GM21786 (cell line): ENCODE measurements around the gene CPLX3.

Source experiments
- ATAC-seq: cut with Tn5 transposase; IDR thresholded peaks from one replicate; pipeline ENCODE4 v1.9.1; 2021; ENCODE audit not compliant: unreplicated experiment

CPLX3 gene

DNA sequence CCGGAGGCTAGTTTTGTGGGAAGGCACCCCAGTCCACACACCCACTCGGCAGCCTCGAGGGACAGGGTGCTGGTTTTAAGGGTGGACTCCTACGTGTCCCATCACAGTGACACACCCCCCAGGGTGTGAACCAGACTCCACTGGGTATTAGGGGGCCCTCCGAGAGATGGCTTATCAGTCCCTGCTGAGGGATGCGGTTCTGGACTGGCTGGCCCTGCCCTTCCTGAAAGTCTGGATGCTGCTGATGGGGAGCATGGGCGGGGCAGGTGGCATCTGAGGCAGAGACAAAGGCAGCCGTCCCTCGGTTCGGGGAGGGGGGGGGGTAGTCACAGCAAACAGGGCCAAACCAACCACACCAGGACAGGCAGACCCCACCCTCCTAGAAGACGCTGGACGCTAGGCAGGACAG lies 17.5 kb downstream of the CPLX3 start:
- no peak for ATAC-seq

GRCh38 chr15:74844319-74845207 lies 18.1 kb downstream of the CPLX3 start:
- no peak for ATAC-seq

GRCh38 chr15:74845208-74845568 lies 18.8 kb downstream of the CPLX3 start:
- ATAC-seq, result no peak

DNA sequence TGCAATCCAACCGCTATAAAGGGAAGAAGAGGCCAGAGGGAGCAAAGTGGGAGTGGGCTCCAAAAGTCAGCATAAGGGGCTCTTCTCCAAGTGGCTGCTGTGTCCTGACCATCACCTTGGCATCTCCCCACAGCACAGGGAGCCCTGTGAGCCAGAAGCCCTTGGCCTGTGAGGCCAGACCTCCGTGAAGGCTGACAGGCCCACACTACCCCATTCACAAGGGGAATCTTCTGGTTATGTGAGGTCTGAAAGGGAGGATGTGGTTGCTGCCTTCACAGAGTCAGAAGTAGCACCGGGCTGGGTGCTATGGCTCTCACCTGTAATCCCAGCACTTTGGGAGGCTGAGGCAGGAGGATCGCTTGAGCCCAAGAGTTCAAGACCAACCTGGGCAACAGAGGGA lies 19.2 kb downstream of the CPLX3 start:
- ATAC-seq, result no peak

DNA sequence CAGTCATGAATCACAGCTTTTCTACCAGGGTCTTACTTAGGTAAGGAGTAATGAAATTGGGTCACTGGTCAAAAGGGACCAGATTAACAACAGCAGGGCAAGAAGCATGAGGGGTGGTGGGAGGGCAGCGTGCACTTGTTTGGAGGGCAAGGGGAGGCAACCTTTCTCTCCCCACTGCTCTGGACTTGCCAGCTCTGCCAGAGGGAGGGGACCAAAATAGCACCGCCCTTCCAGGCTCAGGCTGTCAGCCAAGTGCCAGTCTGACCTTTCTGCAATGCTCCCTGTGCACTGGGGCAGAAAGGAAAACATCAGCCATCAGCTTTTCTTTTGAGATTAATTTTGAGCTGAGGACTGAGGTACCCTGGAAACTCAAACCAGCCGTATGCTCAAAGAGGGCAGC lies 21.0 kb downstream of the CPLX3 start:
- no peak for ATAC-seq

DNA sequence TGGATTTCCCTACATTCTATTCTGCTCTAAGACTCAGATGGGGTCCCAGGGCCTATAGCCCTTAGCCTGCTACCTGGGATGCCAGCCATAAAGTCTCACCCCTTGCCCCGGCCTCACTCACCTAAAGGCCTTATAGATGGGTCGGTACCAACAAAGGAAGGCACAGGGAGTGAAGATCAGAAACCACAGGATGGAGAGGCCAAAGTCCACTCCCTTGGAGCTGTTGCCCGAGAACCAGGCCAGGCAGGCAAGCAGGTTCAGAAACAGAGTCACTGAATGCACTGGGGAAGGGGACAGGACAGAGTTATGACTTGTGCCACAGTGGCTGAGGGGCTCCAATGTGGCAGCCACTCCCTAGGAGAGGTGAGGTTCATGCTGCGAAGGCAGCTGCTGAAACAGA lies 24.0 kb downstream of the CPLX3 start:
- ATAC-seq, result no peak

DNA sequence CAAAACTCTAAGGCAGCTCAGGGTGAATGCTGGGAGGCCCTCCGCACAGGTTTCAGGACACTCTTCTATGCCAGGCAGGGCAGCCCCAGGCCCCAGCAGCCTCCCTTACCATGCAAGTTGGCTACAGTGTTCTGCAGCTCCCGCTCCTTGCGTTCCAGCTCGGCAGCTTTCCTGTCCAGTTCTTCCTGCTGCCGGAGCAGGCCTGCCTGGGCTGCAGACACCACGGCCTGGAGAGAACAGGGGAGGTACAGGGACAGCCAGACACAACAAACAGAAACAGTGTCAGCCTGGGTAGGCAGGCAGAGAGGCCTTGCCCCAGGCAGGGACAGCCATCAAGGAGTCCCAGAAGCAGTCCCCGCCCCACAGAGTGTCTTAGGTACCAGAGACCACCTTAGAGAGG lies 25.5 kb downstream of the CPLX3 start:
- no peak for ATAC-seq

DNA sequence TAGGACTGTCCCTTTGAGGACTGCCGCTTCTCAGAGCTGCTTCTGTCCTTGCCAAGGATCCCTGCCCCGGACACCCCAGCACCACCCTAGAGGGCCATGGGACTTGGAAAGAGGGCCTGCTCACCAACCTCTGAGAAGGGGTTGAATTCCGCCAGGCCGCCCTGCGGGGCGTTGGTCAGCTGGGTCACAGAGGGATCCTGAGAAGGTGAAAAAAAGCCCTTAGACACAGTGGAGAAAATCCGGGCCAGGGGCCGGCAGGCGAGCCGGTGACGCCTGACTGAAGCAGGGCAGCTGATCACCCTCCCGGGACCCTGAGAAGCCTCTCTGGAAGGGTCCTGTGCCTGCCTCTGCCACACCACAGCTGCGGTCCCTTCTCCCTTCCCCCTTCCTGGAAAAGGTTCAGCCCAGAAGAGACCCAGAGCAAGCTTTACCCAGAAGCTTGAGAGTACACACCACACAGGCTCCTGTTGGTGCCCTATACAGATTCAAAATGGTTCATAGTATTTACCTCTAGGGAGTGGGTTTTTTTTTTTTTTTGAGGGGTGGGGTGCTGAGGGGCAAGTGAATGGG lies 28.1 kb downstream of the CPLX3 start:
- no peak for ATAC-seq

DNA sequence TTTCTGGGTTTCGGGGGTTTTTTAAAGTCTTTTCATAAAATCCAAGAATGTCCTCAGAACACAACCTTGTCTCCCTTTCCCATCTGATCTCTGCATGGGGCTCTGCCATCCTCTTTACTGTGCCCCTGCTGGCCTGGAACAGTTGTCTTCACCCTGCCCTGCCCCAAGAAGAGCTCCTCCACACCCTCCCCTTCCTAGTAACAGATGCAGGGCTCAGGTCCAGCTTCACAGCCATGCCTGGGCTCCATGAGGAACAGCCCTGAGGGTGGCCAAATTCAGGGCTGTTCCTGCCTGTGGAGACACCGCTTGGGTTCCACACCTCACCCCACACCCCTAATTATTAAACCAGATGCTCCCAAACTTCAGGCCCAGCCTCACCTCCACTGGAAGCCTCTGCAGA lies 29.4 kb downstream of the CPLX3 start:
- ATAC-seq, result no peak

DNA sequence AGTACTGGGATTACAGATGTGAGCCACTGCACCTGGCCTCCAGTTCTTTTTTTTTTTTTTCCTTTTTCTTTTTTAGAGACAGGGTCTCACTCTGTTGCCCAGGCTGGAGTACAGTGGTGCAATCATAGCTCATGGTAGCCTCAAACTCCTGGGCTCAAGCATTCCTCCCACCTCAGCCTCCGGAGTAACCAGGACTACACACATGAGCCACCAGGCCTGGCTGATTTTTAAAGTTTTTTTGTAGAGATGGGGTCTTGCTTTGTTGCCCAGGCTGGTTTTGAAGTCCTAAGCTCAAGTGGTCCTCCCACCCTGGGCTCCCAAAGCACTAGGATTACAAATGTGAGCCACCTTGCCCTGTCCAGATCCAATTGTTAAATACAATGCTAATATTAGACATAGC lies 30.1 kb downstream of the CPLX3 start:
- no peak for ATAC-seq

DNA sequence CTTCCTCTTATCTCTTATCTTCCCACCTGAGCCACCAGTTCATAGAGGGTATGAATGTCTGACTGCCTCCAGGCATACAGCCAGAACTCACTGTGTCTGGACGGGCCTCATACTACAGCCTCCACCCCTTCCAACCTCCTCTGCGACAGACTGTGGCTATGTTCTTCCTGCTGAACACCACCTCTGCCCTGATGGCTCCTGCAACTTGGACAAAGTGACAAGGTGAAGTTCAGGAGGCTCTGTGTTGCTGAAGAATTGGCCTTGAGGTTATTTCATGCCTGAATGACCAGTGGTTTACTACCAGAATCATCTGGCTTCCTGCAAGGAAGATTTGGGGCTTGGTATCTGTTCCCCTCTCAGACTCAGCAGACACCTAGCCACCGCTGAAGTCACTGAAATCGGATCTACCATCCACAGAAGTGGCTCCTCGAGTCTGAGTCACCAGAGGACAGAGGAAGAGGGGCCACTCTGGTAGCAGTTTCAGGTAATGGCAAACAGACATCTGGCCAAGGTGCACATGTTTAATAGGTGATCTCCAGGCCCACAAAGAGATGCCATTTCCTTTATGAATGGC lies 30.7 kb downstream of the CPLX3 start:
- peak; percentile 75 for ATAC-seq

DNA sequence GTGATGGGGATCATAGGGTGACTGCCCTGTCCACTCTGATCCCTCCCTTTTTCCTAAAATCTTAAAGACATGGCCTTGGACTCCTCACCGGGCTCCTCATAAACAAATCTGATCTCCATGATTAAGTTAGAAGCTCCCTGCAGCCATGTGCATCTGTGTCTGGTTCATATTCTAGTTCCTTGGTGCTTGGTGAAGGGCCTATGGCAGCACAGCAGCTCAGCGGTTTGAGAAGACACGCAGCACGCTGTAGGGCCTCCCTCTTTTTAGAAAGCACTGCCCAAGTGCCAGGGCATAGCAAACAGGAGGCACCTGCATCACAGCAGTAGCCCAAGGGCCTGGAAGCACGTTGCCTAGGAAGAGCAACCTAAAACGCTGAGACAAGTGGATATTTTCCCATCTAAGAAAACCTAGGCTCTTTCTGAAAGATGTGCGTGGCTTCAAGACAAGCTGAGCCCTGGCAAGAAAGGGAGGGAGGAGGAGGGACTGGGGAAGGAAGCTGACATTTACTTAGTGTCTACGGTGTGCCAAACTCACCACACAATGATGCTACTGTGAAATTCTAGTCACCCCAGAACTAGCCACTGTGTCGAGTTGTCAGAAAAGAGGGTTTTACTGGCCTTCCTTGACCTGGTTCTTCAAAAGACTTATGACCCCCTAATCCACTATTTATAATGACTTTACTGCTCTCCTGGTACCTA lies 31.4 kb downstream of the CPLX3 start:
- ATAC-seq, result peak; percentile 13

DNA sequence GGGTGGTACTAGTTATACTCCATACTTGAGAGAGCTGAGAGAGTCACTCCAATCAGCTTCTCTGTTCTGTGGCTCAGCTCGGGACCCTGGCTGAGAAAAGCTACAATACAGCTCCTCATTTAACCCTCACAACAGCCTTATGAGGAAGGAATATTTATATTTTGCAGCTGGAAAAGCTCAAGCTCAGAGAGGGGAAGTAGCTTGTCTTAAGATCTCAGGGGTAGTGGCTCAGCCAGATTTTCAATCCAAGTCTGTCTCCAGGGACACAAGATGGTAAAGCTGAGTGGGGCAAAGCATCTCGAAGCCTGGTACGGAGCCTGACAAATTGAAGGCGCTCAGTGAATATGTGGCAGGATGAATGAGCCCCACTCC lies 31.9 kb downstream of the CPLX3 start:
- ATAC-seq, result no peak

DNA sequence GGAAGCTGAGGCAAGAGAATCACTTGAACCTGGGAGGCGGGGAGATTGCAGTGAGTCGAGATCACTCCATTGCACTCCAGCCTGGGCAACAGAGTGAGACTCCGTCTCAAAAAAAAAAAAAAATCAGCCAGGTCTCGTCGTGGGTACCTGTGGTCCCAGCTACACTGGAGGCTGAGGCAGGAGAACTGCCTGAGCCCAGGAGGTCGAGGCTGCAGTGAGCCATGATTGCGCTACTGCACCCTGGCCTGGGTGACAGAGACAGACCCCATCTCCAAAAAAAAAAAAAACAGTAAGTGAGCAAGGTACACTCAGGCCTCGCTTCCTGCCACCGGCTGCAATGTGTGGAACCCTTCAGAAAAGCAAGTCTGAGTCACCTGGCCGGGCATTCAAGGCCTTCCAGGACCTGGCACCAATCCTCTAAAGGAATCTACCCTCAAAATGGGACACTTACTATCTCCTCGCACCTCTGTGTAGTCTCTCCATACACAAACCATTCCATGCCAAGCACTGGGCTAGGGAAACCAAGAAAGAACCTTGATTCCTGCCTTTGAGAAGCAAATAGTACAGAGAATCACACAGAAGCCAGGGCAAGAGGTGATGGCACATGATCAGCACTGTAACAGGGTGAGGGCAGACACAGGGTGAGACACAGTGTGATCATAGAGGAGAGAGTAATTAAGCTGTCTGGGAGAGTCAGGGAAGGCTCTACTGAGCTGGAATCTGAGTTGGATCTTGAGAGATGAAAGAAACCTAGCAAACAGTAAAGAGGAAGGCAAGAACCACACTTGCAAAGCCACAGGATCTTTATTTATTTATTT lies 37.0 kb downstream of the CPLX3 start:
- no peak for ATAC-seq

GRCh38 chr15:74864296-74864695 lies 37.9 kb downstream of the CPLX3 start:
- ATAC-seq, result no peak

- ATAC-seq, result no peak
Measured at GRCh38 chr15:74865316-74865715, 38.9 kb downstream of the CPLX3 start.

- no peak for ATAC-seq
Measured at GRCh38 chr15:74866090-74866489, 39.7 kb downstream of the CPLX3 start.

DNA sequence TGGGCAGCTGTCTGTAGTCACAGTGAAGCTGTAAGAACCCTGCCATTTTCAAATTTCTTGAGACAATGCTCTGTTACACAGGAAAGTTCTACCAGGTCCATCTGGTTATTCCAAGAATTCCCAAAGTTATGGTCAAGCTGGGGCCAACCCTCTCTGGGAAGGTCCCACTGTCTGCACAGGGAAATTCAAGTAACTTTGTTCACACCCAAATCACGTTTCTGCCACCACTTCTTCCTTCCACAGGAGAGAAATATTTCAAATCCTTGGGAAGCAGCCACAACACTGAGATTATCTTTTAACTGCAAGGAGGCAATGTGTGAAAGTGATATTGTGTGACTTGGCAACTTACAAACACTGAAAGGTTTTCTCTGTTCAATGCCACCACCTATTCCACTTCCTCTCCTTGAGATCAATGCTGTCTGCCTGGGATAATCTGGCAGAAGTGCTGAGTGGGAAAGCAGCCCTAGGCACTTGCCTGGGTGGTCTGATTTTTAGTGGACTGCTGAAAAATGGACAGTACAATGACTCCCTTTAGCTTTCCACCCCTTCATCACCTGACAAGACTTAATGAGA lies 41.1 kb downstream of the CPLX3 start:
- ATAC-seq, result no peak

DNA sequence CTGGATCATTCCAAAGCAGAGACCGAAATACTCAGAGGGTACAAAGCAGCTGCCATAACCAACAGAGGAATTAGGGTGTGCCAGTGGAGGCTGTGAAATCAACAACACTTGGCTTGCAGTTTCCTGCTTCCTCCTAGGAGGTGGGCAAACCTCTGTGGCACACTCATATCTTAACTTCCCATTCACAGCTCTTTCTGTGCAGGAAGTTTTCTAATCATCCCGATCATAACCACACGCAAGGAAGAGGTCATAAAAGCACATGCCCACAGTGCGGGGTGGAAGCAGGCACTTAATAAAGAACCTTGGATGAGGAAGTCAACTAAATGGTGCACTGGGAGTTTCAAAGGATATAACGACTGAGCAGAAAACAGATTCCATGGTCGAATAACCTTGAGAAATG lies 41.6 kb downstream of the CPLX3 start:
- no peak for ATAC-seq

- no peak for ATAC-seq
Measured at GRCh38 chr15:74869372-74869725, 42.9 kb downstream of the CPLX3 start.
